Activated CD4-positive, alpha-beta T cell treated with anti-CD3 and anti-CD28 coated beads, Interleukin-2, Interleukin-4, amounts not matched to agents 100 ng/mL and 50 ng/mL, durations not matched to agents 16 hours and 8 hours (primary cell): Measurements from ENCODE around the gene DCP1A.

Source experiments
- DNase-seq: peaks from one replicate; pipeline ENCODE4 v3.0.0-alpha.2; 2020; ENCODE audit warnings: low spot score

The DCP1A gene

DNA sequence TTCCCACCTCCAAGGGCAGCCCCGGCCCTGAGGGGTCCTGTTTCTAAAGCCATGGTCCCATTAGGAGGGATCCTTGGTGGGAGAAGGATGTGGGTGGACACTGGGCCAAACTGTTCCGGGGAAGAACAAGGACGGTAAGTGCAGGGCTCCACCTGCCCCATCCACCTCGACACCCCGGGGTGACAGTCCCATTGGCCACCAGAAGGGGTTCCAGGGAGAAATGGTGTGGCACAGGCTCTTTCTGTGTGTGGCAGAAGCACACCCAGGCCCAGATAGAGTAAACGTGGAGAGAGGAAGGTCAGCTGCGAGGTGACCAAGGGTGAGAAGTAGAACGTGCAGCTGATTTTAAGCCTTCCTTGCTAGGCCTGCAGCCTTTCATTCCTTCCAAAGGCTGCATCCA is 103.6 kb downstream of the DCP1A start:
- no peak for DNase-seq

DNA sequence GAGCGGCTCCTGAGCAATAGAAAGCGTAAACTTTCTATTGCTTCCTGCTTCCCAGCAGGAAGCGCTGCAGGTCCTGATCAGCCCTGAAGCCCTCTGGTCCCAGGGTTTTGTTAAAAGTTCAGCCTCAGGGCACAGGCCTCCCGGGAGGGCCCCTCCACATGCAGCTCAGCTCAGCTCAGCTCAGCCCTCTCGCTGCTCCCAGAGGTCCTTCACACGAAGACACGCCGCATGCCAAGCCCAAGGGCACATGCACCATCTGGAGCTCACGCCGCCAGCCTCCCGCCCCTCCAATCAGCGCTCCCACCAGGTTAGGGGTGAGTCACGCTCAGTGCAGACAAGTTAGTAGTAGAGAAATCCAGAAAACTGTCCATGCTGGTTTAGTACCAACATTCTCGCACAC is 104.2 kb downstream of the DCP1A start:
- DNase-seq, result no peak

- DNase-seq, result no peak
These were observed 104.7 kb downstream of the DCP1A start for GRCh38 chr3:53242642-53243041.

DNA sequence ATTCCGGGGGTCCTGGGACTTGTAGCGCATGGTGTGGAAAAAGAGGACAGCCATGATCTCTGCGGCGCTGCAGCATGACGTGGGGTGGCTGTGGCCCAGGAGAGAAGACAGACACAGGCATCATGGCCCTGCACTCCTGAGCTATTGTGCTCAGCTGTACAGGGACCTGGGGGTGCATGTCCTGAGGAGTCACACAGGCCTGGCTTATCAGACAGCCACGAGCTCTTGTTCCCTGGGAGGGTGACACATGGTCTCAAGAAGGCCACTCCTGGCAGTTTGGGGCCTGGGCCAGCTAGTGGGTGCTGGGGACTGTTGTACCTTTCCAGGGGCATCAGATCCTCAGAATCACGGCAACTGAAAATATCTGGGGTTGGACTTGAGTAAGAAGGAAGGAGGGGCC is 105.2 kb downstream of the DCP1A start:
- no peak for DNase-seq

DNA sequence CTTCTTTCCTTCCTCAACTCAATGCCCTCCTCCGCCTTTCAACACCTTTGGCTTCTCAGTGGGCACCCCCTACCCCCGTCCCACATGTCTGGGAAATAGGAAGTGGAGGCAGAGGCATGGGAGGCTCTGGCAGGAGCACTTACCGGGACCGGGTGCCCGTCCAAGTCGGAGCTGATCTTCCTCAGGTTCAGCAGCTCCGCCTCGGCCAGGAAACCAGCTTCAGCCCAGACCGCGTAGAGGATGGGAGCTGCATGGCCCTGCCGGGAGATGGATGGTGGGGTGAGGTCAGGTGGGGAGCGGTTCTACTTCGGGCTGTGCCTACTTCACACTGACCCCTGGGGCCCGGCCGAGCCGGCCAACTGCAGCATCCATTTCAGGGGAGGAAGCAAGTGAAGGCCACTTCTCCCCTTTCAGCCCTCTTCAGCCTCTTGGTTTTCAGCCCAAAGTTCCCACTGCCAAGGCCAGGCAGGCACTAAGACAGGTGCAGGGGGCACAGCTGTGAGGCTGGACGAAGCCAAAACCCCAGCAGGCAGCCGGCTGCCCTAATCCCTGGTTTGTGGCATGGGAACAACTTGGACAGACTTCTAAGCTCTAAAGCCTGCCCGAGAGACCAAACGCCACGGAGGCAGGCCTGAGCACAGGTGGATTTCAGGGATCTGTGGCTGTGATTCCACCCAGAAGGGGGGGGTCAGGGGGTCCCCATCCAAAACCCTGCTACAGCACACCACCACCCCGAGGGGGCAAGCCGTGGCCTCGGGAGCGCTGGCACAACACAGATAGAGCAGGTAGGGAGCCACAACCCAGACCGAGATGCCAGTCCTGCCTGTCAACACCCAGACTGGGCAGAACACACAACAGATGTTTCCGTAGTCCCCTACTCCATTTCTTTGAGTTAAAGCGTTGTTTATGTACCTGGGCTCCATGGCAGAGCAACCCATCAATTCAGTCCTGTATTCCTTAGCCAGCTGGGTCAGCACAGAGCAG is 106.1 kb downstream of the DCP1A start:
- no peak for DNase-seq

DNA sequence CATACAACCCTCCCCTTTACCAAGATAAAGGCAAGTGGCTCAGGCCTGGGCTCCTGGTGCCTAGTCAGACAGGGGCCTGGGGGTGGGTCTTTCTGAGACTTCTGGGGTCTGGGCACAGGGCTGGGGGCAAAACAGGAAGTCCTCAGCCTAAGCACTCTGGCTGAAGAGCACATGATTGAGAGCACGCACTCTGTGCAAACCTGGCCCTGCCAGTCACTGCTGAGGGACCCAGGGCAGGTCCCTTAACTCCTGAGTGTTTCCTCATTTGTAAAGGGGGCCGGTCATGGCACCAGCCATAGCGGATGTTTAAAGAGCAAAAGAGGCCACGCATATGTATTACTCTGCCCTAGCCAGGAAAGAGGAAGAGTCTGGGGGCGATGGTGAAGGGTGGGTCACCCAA is 107.5 kb downstream of the DCP1A start:
- DNase-seq, result no peak

GRCh38 chr3:53238886-53239285 is 108.5 kb downstream of the DCP1A start:
- DNase-seq, result no peak

DNA sequence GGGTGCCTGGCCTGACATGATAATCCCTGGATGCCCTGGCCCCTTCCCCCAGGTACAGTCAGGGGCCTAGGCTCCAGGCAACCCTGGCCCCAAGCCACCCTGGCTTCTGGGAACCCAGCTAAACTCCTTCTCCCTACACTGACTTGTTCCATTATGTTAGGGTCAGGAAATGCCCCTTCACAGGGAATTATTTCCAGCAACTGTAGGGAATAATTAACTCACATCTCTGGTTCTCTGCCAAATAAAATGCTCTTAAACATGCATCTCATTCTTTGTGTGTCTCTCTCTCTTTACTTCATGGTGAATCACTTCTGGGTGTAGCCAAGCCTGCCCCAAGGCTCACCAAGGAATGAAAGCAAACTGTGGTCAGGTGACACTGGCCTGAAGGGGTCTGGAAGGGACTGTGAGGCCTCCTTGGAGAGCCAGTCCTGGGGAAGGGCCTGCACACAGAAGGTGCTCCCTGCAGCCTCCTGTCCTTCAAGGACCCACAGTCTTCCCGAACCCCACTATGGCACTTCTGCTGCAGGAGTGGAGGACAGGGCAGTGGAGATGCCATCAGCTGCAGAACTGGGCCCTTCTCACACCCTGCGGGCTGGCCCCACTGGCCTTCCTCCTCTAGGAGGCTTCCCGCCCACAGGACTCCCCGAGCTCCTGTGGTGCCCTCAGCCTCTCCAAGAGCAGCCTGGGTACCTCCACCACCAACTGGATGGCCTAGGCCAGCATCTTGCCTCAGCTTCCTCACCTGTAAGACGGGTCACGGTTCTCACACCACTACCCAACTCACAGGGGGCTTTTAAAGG is 109.1 kb downstream of the DCP1A start:
- no peak for DNase-seq

GRCh38 chr3:53236112-53236841 is 111.1 kb downstream of the DCP1A start:
- DNase-seq, result no peak

DNA sequence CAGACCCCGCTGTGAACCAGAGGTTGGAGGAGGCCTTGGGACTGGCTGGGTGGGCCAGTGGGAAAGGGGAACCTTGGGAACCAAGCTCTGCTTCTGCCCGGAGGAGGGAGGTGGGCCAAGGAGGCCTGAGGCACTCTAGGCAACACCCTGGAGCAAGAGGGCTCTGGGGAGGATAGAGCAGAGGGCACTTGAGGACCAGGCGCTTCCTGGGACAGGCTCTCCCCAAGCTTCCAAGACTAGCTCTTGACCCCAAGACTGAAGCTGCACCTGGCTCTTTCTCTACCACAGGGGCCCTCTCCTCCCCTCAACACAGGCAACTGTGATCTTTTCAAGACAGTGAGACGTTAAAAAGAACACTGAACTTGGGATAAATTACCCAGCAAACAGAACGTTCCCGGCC is 111.8 kb downstream of the DCP1A start:
- DNase-seq, result no peak

DNA sequence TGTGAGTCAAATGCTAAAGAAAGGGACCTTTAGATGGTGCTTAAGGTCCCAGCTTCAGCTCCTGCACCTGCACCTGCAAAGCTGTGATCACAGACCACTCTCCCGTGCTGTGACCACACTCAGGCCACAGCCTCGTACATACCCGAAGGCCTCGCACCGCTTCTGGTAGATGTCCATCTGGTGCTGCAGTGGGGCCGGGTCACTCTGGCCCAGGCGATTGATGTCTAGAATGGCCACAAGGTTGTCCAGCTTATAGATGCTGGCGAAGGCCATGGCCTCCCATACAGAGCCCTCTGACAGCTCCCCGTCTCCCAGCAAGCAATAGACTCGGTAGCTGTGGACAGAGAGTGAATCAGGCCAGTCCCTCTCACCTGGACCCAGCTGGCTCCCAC is 112.5 kb downstream of the DCP1A start:
- no peak for DNase-seq

- no peak for DNase-seq
These were observed 113.1 kb downstream of the DCP1A start for GRCh38 chr3:53234130-53234840.
